Fibroblast of lung (primary cell): ENCODE measurements around the gene CD40LG.

ENCODE experiments used
- EZH2 ChIP-seq: IDR thresholded peaks from 2 replicates; pipeline ENCODE4 v1.5.1; 2012; ENCODE audit warnings: low read length, control low read depth, mild to moderate bottlenecking; ENCODE audit errors: missing control alignments
- TF ChIP-seq, protein P1 (sequence below), 2 donors: IDR thresholded peaks in 1 of 2; conservative IDR thresholded peaks in 1 of 2; 1 replicate in 1 of 2; 2 replicates in 1 of 2; pipeline ENCODE4 v1.5.1; 2011 to 2012; ENCODE audit warnings: low read length in 2 of 2, control low read depth in 1 of 2, inconsistent platforms in 1 of 2, low read depth in 1 of 2, mild to moderate bottlenecking in 1 of 2

DNA sequence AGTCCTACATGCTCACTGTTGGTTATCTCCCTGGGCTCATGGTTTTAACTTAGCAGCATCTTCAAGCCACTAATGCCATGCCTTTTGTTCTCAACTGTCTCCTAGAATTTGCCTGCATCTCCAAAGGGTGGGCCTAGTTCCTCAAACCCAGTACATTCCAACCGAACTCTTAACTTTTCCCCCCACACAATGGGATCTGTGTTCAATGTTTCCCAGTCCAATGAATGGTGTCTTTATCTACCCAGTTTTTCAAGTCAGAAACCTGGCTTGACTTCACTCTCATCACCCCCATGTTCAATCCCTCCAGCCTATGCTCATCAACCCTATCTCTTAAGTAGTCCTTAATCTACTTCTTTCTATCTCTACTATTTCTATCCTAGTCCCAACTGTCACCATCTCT is 12.9 kb downstream of the CD40LG start:
- TF ChIP-seq, protein P1, sequence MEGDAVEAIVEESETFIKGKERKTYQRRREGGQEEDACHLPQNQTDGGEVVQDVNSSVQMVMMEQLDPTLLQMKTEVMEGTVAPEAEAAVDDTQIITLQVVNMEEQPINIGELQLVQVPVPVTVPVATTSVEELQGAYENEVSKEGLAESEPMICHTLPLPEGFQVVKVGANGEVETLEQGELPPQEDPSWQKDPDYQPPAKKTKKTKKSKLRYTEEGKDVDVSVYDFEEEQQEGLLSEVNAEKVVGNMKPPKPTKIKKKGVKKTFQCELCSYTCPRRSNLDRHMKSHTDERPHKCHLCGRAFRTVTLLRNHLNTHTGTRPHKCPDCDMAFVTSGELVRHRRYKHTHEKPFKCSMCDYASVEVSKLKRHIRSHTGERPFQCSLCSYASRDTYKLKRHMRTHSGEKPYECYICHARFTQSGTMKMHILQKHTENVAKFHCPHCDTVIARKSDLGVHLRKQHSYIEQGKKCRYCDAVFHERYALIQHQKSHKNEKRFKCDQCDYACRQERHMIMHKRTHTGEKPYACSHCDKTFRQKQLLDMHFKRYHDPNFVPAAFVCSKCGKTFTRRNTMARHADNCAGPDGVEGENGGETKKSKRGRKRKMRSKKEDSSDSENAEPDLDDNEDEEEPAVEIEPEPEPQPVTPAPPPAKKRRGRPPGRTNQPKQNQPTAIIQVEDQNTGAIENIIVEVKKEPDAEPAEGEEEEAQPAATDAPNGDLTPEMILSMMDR (conservative IDR thresholded peaks at IDR 0.05 in 1 of 2, IDR thresholded peaks at IDR 0.05 in 1 of 2; ENCODE audit: low read depth in 1 of 2, low read length in 2 of 2) = no peak
- TF ChIP-seq EZH2 = no peak
